A549 (cell line): ENCODE data around the gene GFOD2. TPM values are rescaled to one million over a fixed set of nuclear protein-coding genes. Genes with fewer than 3 reads are reported as not detected.

Source experiments
- ATAC-seq, 2 experiments: fragments of 200-7000 bp in 1 of 2; fragments of >200 bp in 1 of 2; cut with Nextera tagmentation in 1 of 2; cut with Tn5 transposase in 1 of 2; 3 replicates each; pipeline versions ENCODE4 v1.8.0 to v1.9.1; 2018 to 2020; ENCODE audit warnings: mild to moderate bottlenecking in 1 of 2, moderate library complexity in 1 of 2
- CTCF ChIA-PET: fragments of 300-600 bp; sonication (Branson Sonifier 250); formaldehyde crosslinking; extraction: SDS; loops from one replicate; lab custom pipeline; 2021; ENCODE audit warnings: antibody characterized with exemption, inconsistent platforms; lab: Yijun Ruan, JAX
- POLR2A ChIA-PET: fragments of 350-600 bp; formaldehyde crosslinking; extraction: SDS; loops from one replicate; lab custom pipeline; 2021; ENCODE audit warnings: antibody characterized with exemption, inconsistent platforms; lab: Yijun Ruan, JAX
- DNase-seq, 2 experiments: peaks; one replicate each; pipeline versions ENCODE4 v3.0.0 to v3.0.0-alpha.2; 2011 to 2016; ENCODE audit warnings: low read depth in 1 of 2, low spot score in 1 of 2
- FAIRE-seq: peaks from 2 replicates; lab custom pipeline; 2011; peaks lifted over from hg19 to GRCh38; lab: Jason Lieb, UNC
- H3K27ac ChIP-seq, 2 experiments: fragments of >200 bp; sonication (Bioruptor Twin); formaldehyde crosslinking; 3 replicates each; pipeline ENCODE4 v1.5.1; 2016 to 2017
- H3K4me1 ChIP-seq: fragments of >200 bp; sonication (Bioruptor Twin); formaldehyde crosslinking; 3 replicates; pipeline ENCODE4 v1.6.1; 2016
- H3K4me2 ChIP-seq: fragments of >200 bp; sonication (Bioruptor Twin); formaldehyde crosslinking; 3 replicates; pipeline ENCODE4 v1.6.1; 2016
- H3K4me3 ChIP-seq: fragments of >200 bp; sonication (Bioruptor Twin); formaldehyde crosslinking; 3 replicates; pipeline ENCODE4 v1.5.1; 2016
- H3K9me3 ChIP-seq: fragments of >200 bp; sonication (Bioruptor Twin); formaldehyde crosslinking; 3 replicates; pipeline ENCODE4 v1.6.1; 2016
- BHLHE40 ChIP-seq: IDR thresholded peaks from 2 replicates; pipeline ENCODE4 v1.6.1; 2012; ENCODE audit warnings: low read depth, low read length, inconsistent platforms
- CBX2 ChIP-seq: fragments of 200-600 bp; sonication (generic); IDR thresholded peaks from 2 replicates; pipeline ENCODE4 v1.6.1; 2016; ENCODE audit warnings: low read depth, mild to moderate bottlenecking, borderline replicate concordance
- CBX8 ChIP-seq: fragments of 200-600 bp; sonication (generic); IDR thresholded peaks from 2 replicates; pipeline ENCODE4 v1.6.1; 2016
- CEBPB ChIP-seq, 2 experiments: fragments of >200 bp in 1 of 2; sonication (Bioruptor Twin) in 1 of 2; formaldehyde crosslinking in 1 of 2; IDR thresholded peaks; 2 replicates each; pipeline ENCODE4 v1.6.1; 2012 to 2016
- CHD2 ChIP-seq: fragments of 150-350 bp; IDR thresholded peaks from 2 replicates; pipeline ENCODE4 v1.6.1; 2014; ENCODE audit warnings: low read length; ENCODE audit not compliant: partially characterized antibody
- EHF ChIP-seq: fragments of 250-450 bp; sonication (Bioruptor Pico); IDR thresholded peaks from 2 replicates; pipeline ENCODE4 v1.5.0; 2020; ENCODE audit warnings: mild to moderate bottlenecking
- ESRRA ChIP-seq: fragments of 150-350 bp; IDR thresholded peaks from 2 replicates; pipeline ENCODE4 v1.6.1; 2014; ENCODE audit warnings: mild to moderate bottlenecking, low read length, borderline replicate concordance
- GATA3 ChIP-seq: IDR thresholded peaks from 2 replicates; pipeline ENCODE4 v1.6.1; 2012; ENCODE audit warnings: borderline replicate concordance
- HDAC2 ChIP-seq: fragments of 200-600 bp; sonication (generic); IDR thresholded peaks from 2 replicates; pipeline ENCODE4 v1.6.1; 2016
- HOXA7 ChIP-seq: fragments of 250-450 bp; sonication (Bioruptor Pico); IDR thresholded peaks from 2 replicates; pipeline ENCODE4 v1.5.0; 2020; ENCODE audit warnings: mild to moderate bottlenecking, moderate library complexity
- HOXB5 ChIP-seq: fragments of 250-450 bp; sonication (Bioruptor Pico); IDR thresholded peaks from 2 replicates; pipeline ENCODE4 v1.5.0; 2020; ENCODE audit warnings: mild to moderate bottlenecking, moderate library complexity
- JUN ChIP-seq, 2 experiments: fragments of >200 bp; sonication (Bioruptor Twin); formaldehyde crosslinking; IDR thresholded peaks; 2 replicates in 1 of 2; 3 replicates in 1 of 2; pipeline ENCODE4 v1.6.1; 2016 to 2017
- KDM1A ChIP-seq: fragments of 200-600 bp; sonication (generic); IDR thresholded peaks from 2 replicates; pipeline ENCODE4 v1.6.1; 2016; ENCODE audit warnings: low read depth, mild to moderate bottlenecking
- MAZ ChIP-seq: fragments of 150-350 bp; IDR thresholded peaks from 2 replicates; pipeline ENCODE4 v1.6.1; 2014; ENCODE audit warnings: antibody characterized with exemption, low read depth, low read length, borderline replicate concordance
- NFE2L2 ChIP-seq: fragments of 150-350 bp; conservative IDR thresholded peaks from 2 replicates; pipeline ENCODE4 v1.6.1; 2014; ENCODE audit warnings: low read length
- NPAS2 ChIP-seq: fragments of 250-450 bp; sonication (Bioruptor Pico); IDR thresholded peaks from 2 replicates; pipeline ENCODE4 v1.8.0; 2022; ENCODE audit warnings: mild to moderate bottlenecking, moderate library complexity, borderline replicate concordance
- PHF8 ChIP-seq: fragments of 200-600 bp; sonication (generic); IDR thresholded peaks from 2 replicates; pipeline ENCODE4 v1.6.1; 2016; ENCODE audit warnings: low read depth, mild to moderate bottlenecking, antibody characterized with exemption, moderate library complexity, borderline replicate concordance
- POLR2A ChIP-seq: IDR thresholded peaks from 2 replicates; pipeline ENCODE4 v1.6.1; 2012; ENCODE audit warnings: mild to moderate bottlenecking, low read length
- RFX5 ChIP-seq: fragments of 450-650 bp; IDR thresholded peaks from 2 replicates; pipeline ENCODE4 v1.7.1; 2014; ENCODE audit warnings: antibody characterized with exemption, mild to moderate bottlenecking, moderate library complexity
- RNF2 ChIP-seq: fragments of 200-600 bp; sonication (generic); IDR thresholded peaks from 2 replicates; pipeline ENCODE4 v1.6.1; 2016; ENCODE audit warnings: low read depth, mild to moderate bottlenecking, antibody characterized with exemption, moderate library complexity, borderline replicate concordance
- TFCP2L1 ChIP-seq: fragments of 250-450 bp; sonication (Bioruptor Pico); IDR thresholded peaks from 2 replicates; pipeline ENCODE4 v1.5.0; 2021; ENCODE audit warnings: mild to moderate bottlenecking
- TP53 ChIP-seq: fragments of 250-450 bp; sonication (Bioruptor Pico); IDR thresholded peaks from 2 replicates; pipeline ENCODE4 v1.5.0; 2021; ENCODE audit warnings: mild to moderate bottlenecking, moderate library complexity
- ZFP36 ChIP-seq: fragments of 450-650 bp; IDR thresholded peaks from 2 replicates; pipeline ENCODE4 v1.6.1; 2014; ENCODE audit warnings: borderline replicate concordance; ENCODE audit not compliant: partially characterized antibody
- ZSCAN20 ChIP-seq: fragments of 250-450 bp; sonication (Bioruptor Pico); IDR thresholded peaks from 2 replicates; pipeline ENCODE4 v1.8.0; 2022; ENCODE audit warnings: mild to moderate bottlenecking, moderate library complexity
- WGBS: methylation state at CpG from one replicate; pipeline ENCODE4 v1.1.6; 2017; ENCODE audit errors: missing lambda C conversion rate; 5-methylcytosine and 5-hydroxymethylcytosine counted together
- polyA plus RNA-seq, 4 experiments: library from polyadenylated mRNA; depleted of rRNA in 3 of 4; stranded (reverse); fragments of >200 nt; fragmentation: RNase III in 1 of 4; extraction: RNeasy Plus Mini Kit Qiagen cat#74134 plus additional on column Dnase treatment in 1 of 4; gene quantifications; 2 replicates in 3 of 4; 3 replicates in 1 of 4; pipeline ENCODE4 v1.2.3, GENCODE V29; 2011 to 2017
- TF ChIP-seq, protein P1 (sequence below): fragments of 150-350 bp; IDR thresholded peaks from 2 replicates; pipeline ENCODE4 v1.6.1; 2014; ENCODE audit warnings: low read depth, mild to moderate bottlenecking, low read length
- TF ChIP-seq, protein P2 (sequence below): fragments of >200 bp; sonication (Bioruptor Twin); formaldehyde crosslinking; IDR thresholded peaks from 3 replicates; pipeline ENCODE4 v1.5.1; 2016
- TF ChIP-seq, protein P3 (sequence below): fragments of 450-650 bp; IDR thresholded peaks from 2 replicates; pipeline ENCODE4 v1.6.1; 2014; ENCODE audit warnings: antibody characterized with exemption

GFOD2 gene
- polyA plus RNA-seq, 2 of the 4 experiments (the other 2 are of a cell fraction) = 10.3 to 16.4 TPM

DNA sequence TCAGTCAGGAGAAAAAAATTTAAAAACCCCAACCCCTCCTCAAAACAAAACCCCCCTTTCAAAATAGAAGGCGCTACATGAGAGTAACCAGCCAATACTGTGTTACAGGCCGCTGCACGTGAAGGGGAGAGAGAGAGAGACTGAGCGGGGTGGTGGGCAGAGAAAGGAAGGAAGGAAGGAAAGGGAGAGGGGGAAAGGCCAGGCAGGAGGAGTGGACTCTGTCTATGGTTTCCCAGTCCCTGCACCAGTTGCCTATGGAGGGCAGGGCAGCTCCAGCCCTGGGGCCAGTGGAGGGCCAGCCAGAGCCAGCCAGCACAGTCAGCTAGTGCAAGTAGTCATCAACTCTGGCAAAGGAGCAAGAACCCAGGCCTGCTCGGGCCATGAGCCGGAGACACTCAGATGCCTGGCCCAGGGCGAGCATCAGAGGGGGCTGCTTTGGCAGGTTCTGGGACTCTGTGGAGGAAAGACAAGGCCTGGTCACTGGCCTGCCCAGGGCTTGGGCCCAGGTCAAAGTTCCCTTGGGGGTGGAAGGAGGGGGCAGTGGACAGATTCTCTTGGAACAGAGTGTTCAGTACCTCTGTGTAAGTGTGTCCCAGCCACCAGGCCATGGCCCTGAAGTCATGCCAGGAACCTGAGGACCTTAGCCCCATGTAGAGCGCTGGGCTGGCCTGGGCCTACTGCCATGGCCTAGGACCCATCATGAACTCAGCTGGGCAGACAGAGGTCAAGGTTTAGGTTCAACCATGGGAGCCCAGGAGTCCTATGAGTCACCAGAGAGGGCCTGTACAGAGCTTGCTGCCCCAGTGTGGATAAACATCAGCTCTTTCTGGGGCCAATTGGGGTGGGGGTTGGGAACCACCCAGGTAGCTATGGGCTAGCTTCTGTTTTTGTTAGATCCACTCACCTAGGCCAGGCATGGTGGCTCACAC is 7.3 kb upstream of the GFOD2 start (continued):
- TF ChIP-seq CHD2 (no peak), CEBPB (IDR thresholded peaks at IDR 0.05) (no peak)

DNA sequence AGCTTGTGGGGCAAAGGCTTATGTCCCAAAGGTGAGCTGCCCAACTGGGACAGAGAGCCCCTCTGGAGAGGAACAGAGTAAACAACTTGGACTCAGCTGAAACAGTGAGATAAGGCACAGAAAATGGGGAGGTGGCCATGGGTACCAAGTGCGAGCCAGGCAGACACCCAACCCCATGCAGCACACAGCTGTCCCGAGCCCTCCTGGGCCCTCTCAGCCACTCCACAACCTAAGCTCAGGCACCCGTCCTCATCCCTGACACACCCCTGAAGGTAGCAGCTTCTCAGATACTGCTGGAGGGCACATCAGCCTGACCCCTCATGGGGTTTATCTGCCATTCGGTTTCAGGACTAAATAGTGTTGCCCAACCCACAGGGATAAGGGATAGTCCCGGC is 4.8 kb upstream of the GFOD2 start:
- no peaks in the 10 kb centered on the region for H3K9me3 ChIP-seq
- 83% methylated on average over 5 of the region's 5 CpGs for WGBS
- ChIA-PET POLR2A (no interaction called here), CTCF (interaction anchor here (1.2 to 1.4 kb wide), 3 partner anchors 51 to 230 kb away, joined by 3 to 4 read pairs (median 4); no protein-coding TSS in a partner anchor)
- peaks cover 7% of the 10 kb centered on the region for H3K4me1 ChIP-seq
- ATAC-seq = no peak
- no peak overlapping the region for H3K4me3 ChIP-seq
- DNase-seq = no peak
- no peak overlapping the region for H3K27ac ChIP-seq
- TF ChIP-seq ZFP36 (no peak), CBX2 (no peak), HOXB5 (CRISPR knock-in tag) (no peak), CBX8 (no peak), POLR2A (no peak), TP53 (no peak), EHF (CRISPR knock-in tag) (no peak), ZSCAN20 (CRISPR knock-in tag) (no peak), ESRRA (no peak)
- no peak overlapping the region for H3K4me2 ChIP-seq
- FAIRE-seq = no peak

DNA sequence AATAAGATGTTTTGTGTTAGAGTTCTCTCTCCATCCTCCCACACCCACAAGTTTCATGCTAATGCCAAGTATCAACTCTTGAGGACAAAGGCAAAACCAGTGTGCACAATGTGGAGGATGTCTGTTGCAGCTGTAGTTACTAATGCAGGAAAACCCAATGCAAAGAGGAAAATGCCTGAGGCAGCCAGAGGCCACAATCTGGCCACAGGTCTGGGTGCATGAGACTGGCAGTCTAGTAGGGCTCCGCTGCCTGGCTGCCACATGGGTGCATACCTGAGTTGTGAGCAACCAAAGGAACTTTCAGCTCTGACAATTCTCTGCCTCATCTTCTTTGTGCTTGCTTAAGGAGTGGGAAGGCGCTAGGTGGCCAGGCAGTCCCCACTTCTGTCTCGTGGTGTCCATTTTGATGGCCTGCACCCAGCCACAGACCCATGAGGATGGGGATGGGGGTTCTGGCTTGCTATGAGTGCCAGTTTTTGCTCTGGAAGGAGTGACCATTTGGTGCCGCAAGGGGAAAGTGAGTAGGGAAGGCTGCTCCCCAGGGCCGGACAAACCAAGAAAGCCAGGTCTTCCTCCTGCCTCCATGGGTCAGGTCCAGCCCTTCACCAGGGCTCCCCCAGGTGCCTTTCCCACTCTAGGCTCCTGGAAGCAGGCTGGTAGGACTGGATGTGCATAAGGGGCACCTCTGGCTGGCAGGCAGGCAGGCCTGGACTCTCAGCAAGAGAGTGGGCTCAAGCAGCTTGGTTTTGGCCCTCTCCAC is 4.2 kb upstream of the GFOD2 start:
- no peak overlapping the region for H3K4me2 ChIP-seq
- peaks cover 7% of the 10 kb centered on the region for H3K4me1 ChIP-seq
- H3K9me3 ChIP-seq = no peaks in the 10 kb centered on the region
- H3K4me3 ChIP-seq = no peak overlapping the region
- POLR2A ChIA-PET = no interaction called here
- FAIRE-seq = no peak
- ATAC-seq = no peak
- CTCF ChIA-PET = interaction anchor here (0.7 to 1.3 kb wide), 2 partner anchors 24 to 93 kb away, joined by 3 read pairs; no protein-coding TSS in a partner anchor
- H3K27ac ChIP-seq = no peak overlapping the region
- no peak for TF ChIP-seq MAZ
- no peak for TF ChIP-seq RNF2
- TF ChIP-seq NFE2L2 = no peak
- TF ChIP-seq, protein P1, sequence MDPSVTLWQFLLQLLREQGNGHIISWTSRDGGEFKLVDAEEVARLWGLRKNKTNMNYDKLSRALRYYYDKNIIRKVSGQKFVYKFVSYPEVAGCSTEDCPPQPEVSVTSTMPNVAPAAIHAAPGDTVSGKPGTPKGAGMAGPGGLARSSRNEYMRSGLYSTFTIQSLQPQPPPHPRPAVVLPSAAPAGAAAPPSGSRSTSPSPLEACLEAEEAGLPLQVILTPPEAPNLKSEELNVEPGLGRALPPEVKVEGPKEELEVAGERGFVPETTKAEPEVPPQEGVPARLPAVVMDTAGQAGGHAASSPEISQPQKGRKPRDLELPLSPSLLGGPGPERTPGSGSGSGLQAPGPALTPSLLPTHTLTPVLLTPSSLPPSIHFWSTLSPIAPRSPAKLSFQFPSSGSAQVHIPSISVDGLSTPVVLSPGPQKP = no peak
- no peak for TF ChIP-seq JUN (IDR thresholded peaks at IDR 0.05)
- TF ChIP-seq CEBPB (IDR thresholded peaks at IDR 0.05) = no peak
- no peak for TF ChIP-seq HOXB5 (CRISPR knock-in tag)
- TF ChIP-seq KDM1A = no peak
- TF ChIP-seq, protein P2, sequence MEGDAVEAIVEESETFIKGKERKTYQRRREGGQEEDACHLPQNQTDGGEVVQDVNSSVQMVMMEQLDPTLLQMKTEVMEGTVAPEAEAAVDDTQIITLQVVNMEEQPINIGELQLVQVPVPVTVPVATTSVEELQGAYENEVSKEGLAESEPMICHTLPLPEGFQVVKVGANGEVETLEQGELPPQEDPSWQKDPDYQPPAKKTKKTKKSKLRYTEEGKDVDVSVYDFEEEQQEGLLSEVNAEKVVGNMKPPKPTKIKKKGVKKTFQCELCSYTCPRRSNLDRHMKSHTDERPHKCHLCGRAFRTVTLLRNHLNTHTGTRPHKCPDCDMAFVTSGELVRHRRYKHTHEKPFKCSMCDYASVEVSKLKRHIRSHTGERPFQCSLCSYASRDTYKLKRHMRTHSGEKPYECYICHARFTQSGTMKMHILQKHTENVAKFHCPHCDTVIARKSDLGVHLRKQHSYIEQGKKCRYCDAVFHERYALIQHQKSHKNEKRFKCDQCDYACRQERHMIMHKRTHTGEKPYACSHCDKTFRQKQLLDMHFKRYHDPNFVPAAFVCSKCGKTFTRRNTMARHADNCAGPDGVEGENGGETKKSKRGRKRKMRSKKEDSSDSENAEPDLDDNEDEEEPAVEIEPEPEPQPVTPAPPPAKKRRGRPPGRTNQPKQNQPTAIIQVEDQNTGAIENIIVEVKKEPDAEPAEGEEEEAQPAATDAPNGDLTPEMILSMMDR = no peak
- no peak for TF ChIP-seq PHF8
- TF ChIP-seq RFX5 = no peak
- TF ChIP-seq, protein P3, sequence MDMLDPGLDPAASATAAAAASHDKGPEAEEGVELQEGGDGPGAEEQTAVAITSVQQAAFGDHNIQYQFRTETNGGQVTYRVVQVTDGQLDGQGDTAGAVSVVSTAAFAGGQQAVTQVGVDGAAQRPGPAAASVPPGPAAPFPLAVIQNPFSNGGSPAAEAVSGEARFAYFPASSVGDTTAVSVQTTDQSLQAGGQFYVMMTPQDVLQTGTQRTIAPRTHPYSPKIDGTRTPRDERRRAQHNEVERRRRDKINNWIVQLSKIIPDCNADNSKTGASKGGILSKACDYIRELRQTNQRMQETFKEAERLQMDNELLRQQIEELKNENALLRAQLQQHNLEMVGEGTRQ = no peak
- TF ChIP-seq HDAC2 = no peak
- TF ChIP-seq CHD2 = no peak
- TF ChIP-seq CBX8 = no peak
- no peak for TF ChIP-seq GATA3
- TF ChIP-seq NPAS2 (CRISPR knock-in tag) = no peak
- no peak for TF ChIP-seq BHLHE40
- TF ChIP-seq TFCP2L1 = no peak
- no peak for TF ChIP-seq HOXA7 (CRISPR knock-in tag)
- 92% methylated on average over 5 of the region's 5 CpGs for WGBS
- DNase-seq = no peak
